ENCODE results near the gene CDKAL1.

The CDKAL1 gene

GRCh38 chr6:20856681-20857288 is 322.5 kb downstream of the CDKAL1 start:
- no peak overlapping the region for H3K9ac ChIP-seq (ENCODE audit: low read length)
- H3K36me3 ChIP-seq (replicated peaks; ENCODE audit: low read depth, low read length): no peaks in the 10 kb centered on the region
- no peaks in the 10 kb centered on the region for H3K79me2 ChIP-seq (ENCODE audit: low read length)
- H3K4me1 ChIP-seq (ENCODE audit: low read length): no peaks in the 10 kb centered on the region
- H3K4me2 ChIP-seq (ENCODE audit: low read length): no peak overlapping the region
- no peaks in the 10 kb centered on the region for H3K9me3 ChIP-seq (ENCODE audit: insufficient read depth, low read length)
- TF ChIP-seq CTCF (IDR thresholded peaks at IDR 0.05; ENCODE audit: low read depth, low read length) (no peak), EZH2phosphoT487 (IDR thresholded peaks at IDR 0.05; ENCODE audit: low read depth) (no peak)
- H3K4me3 ChIP-seq (ENCODE audit: low read length): no peak overlapping the region
- H3K27me3 ChIP-seq (ENCODE audit: low read depth, low read length): no peaks in the 10 kb centered on the region
- no peak overlapping the region for H3K27ac ChIP-seq (ENCODE audit: low read length)
- no peaks in the 10 kb centered on the region for H4K20me1 ChIP-seq (ENCODE audit: insufficient read depth, low read length)
- H2AFZ ChIP-seq (ENCODE audit: low read depth, low read length): no peak overlapping the region

GRCh38 chr6:20861481-20861880 is 327.2 kb downstream of the CDKAL1 start:
- no peaks in the 10 kb centered on the region for H3K27me3 ChIP-seq (ENCODE audit: low read depth, low read length)
- no peak overlapping the region for H3K27ac ChIP-seq (ENCODE audit: low read length)
- H3K79me2 ChIP-seq (ENCODE audit: low read length): no peaks in the 10 kb centered on the region
- no peak overlapping the region for H3K9ac ChIP-seq (ENCODE audit: low read length)
- no peak overlapping the region for H2AFZ ChIP-seq (ENCODE audit: low read depth, low read length)
- TF ChIP-seq EZH2phosphoT487 (IDR thresholded peaks at IDR 0.05; ENCODE audit: low read depth): no peak
- TF ChIP-seq CTCF (IDR thresholded peaks at IDR 0.05; ENCODE audit: low read depth, low read length): no peak
- H4K20me1 ChIP-seq (ENCODE audit: insufficient read depth, low read length): no peaks in the 10 kb centered on the region
- no peaks in the 10 kb centered on the region for H3K9me3 ChIP-seq (ENCODE audit: insufficient read depth, low read length)
- H3K4me3 ChIP-seq (ENCODE audit: low read length): no peak overlapping the region
- H3K4me1 ChIP-seq (ENCODE audit: low read length): no peaks in the 10 kb centered on the region
- no peaks in the 10 kb centered on the region for H3K36me3 ChIP-seq (replicated peaks; ENCODE audit: low read depth, low read length)
- H3K4me2 ChIP-seq (ENCODE audit: low read length): no peak overlapping the region

- Histone ChIP-seq H3K9me3 (ENCODE audit: insufficient read depth, low read length) (no peaks in the 10 kb centered on the region), H3K27ac (ENCODE audit: low read length) (no peak overlapping the region), H3K9ac (ENCODE audit: low read length) (no peak overlapping the region), H3K27me3 (ENCODE audit: low read depth, low read length) (no peaks in the 10 kb centered on the region), H2AFZ (ENCODE audit: low read depth, low read length) (no peak overlapping the region), H3K36me3 (replicated peaks; ENCODE audit: low read depth, low read length) (no peaks in the 10 kb centered on the region), H3K4me2 (ENCODE audit: low read length) (no peak overlapping the region), H3K79me2 (ENCODE audit: low read length) (no peaks in the 10 kb centered on the region), H3K4me3 (ENCODE audit: low read length) (no peak overlapping the region), H3K4me1 (ENCODE audit: low read length) (no peaks in the 10 kb centered on the region), H4K20me1 (ENCODE audit: insufficient read depth, low read length) (no peaks in the 10 kb centered on the region)
- TF ChIP-seq CTCF (IDR thresholded peaks at IDR 0.05; ENCODE audit: low read depth, low read length): no peak
These were observed 331.8 kb downstream of the CDKAL1 start for GRCh38 chr6:20866036-20866435.

- H3K36me3 ChIP-seq (replicated peaks; ENCODE audit: low read depth, low read length): no peaks in the 10 kb centered on the region
- H3K27ac ChIP-seq (ENCODE audit: low read length): no peak overlapping the region
- H3K4me2 ChIP-seq (ENCODE audit: low read length): no peak overlapping the region
- TF ChIP-seq EZH2phosphoT487 (IDR thresholded peaks at IDR 0.05; ENCODE audit: low read depth): no peak
- TF ChIP-seq CTCF (IDR thresholded peaks at IDR 0.05; ENCODE audit: low read depth, low read length): no peak
- no peaks in the 10 kb centered on the region for H3K4me1 ChIP-seq (ENCODE audit: low read length)
- no peaks in the 10 kb centered on the region for H3K79me2 ChIP-seq (ENCODE audit: low read length)
- H3K27me3 ChIP-seq (ENCODE audit: low read depth, low read length): no peaks in the 10 kb centered on the region
- no peak overlapping the region for H2AFZ ChIP-seq (ENCODE audit: low read depth, low read length)
- no peak overlapping the region for H3K9ac ChIP-seq (ENCODE audit: low read length)
- no peaks in the 10 kb centered on the region for H4K20me1 ChIP-seq (ENCODE audit: insufficient read depth, low read length)
- no peak overlapping the region for H3K4me3 ChIP-seq (ENCODE audit: low read length)
- no peaks in the 10 kb centered on the region for H3K9me3 ChIP-seq (ENCODE audit: insufficient read depth, low read length)
These were observed 332.9 kb downstream of the CDKAL1 start for GRCh38 chr6:20866935-20867703.
